GM23338 (cell line): ENCODE data around the gene VDAC1. TPM values are rescaled to one million over a fixed set of nuclear protein-coding genes. Genes with fewer than 3 reads are reported as not detected.
A peak's percentile ranks its signal among the peaks of the same experiment; 100 is the strongest.

Source experiments
- ATAC-seq: fragments of 200-7000 bp; cut with Tn5 transposase; 3 replicates; pipeline ENCODE4 v1.9.1; 2020
- DNase-seq: peaks from one replicate; pipeline ENCODE4 v3.0.0-alpha.2; 2015; ENCODE audit warnings: low spot score
- H2AFZ ChIP-seq: fragments of 200-600 bp; sonication (generic); 2 replicates; pipeline ENCODE4 v1.8.0; 2016; ENCODE audit warnings: antibody characterized with exemption, mild to moderate bottlenecking, moderate library complexity
- H3F3A ChIP-seq: fragments of 200-600 bp; sonication (generic); replicated peaks from 2 replicates; pipeline ENCODE4 v1.8.0; 2017; ENCODE audit warnings: antibody characterized with exemption, mixed run types, low read depth
- H3K27ac ChIP-seq: fragments of 200-600 bp; sonication (generic); 2 replicates; pipeline ENCODE4 v1.6.1; 2016; ENCODE audit warnings: low read depth
- H3K27me3 ChIP-seq: fragments of 200-600 bp; sonication (generic); 2 replicates; pipeline ENCODE4 v1.8.0; 2016; ENCODE audit warnings: mild to moderate bottlenecking, mixed run types, moderate library complexity; ENCODE audit not compliant: insufficient read depth
- H3K36me3 ChIP-seq: fragments of 200-600 bp; sonication (generic); 2 replicates; pipeline ENCODE4 v1.8.0; 2016; ENCODE audit warnings: mild to moderate bottlenecking; ENCODE audit not compliant: insufficient read depth
- H3K4me1 ChIP-seq: fragments of 200-600 bp; sonication (generic); 2 replicates; pipeline ENCODE4 v1.8.0; 2016; ENCODE audit warnings: mild to moderate bottlenecking, moderate library complexity; ENCODE audit not compliant: insufficient read depth
- H3K4me2 ChIP-seq: fragments of 200-600 bp; sonication (generic); 2 replicates; pipeline ENCODE4 v1.7.1; 2017; ENCODE audit warnings: mixed run types
- H3K4me3 ChIP-seq: fragments of 200-600 bp; sonication (generic); 2 replicates; pipeline ENCODE4 v1.6.1; 2016; ENCODE audit warnings: mixed run types
- H3K79me2 ChIP-seq: fragments of 200-600 bp; sonication (generic); replicated peaks from 2 replicates; pipeline ENCODE4 v1.8.0; 2017; ENCODE audit warnings: mild to moderate bottlenecking; ENCODE audit not compliant: insufficient read depth
- H3K9me2 ChIP-seq: fragments of 200-600 bp; sonication (generic); 2 replicates; pipeline ENCODE4 v1.8.0; 2017; ENCODE audit not compliant: insufficient read depth
- H4K20me1 ChIP-seq: fragments of 200-600 bp; sonication (generic); replicated peaks from 2 replicates; pipeline ENCODE4 v1.8.0; 2017; ENCODE audit warnings: mild to moderate bottlenecking; ENCODE audit not compliant: insufficient read depth
- H3K27ac Mint-ChIP-seq: 2 replicates; pipeline ENCODE4 v1.8.0; 2020; ENCODE audit warnings: inconsistent platforms, mild to moderate bottlenecking, moderate library complexity, mixed read lengths
- H3K27me3 Mint-ChIP-seq: 3 replicates; pipeline ENCODE4 v1.8.0; 2022; ENCODE audit warnings: low read depth, mild to moderate bottlenecking, moderate library complexity, mixed read lengths, inconsistent platforms; ENCODE audit not compliant: insufficient read depth, poor library complexity
- H3K36me3 Mint-ChIP-seq: 3 replicates; pipeline ENCODE4 v1.8.0; 2021; ENCODE audit warnings: low read depth, mild to moderate bottlenecking, inconsistent platforms, moderate library complexity, mixed read lengths
- H3K4me1 Mint-ChIP-seq: 3 replicates; pipeline ENCODE4 v1.8.0; 2020; ENCODE audit warnings: mild to moderate bottlenecking, inconsistent platforms, mixed read lengths
- H3K4me3 Mint-ChIP-seq: 3 replicates; pipeline ENCODE4 v1.8.0; 2021; ENCODE audit warnings: moderate library complexity, mild to moderate bottlenecking, inconsistent platforms, mixed read lengths
- H3K9me3 Mint-ChIP-seq: 3 replicates; pipeline ENCODE4 v1.8.0; 2020; ENCODE audit warnings: moderate library complexity, mild to moderate bottlenecking, inconsistent platforms, mixed read lengths
- CREB1 ChIP-seq: fragments of 250-450 bp; sonication (Bioruptor Pico); IDR thresholded peaks from 2 replicates; pipeline ENCODE4 v1.5.0; 2020; ENCODE audit warnings: low read depth, mild to moderate bottlenecking, moderate library complexity
- CTCF ChIP-seq, 2 experiments: fragments of 200-600 bp in 1 of 2; sonication (generic) in 1 of 2; conservative IDR thresholded peaks; 2 replicates each; pipeline versions ENCODE4 v1.5.1 to v1.6.1; 2016 to 2017; ENCODE audit warnings: antibody characterized with exemption in 2 of 2, low read depth in 2 of 2, mild to moderate bottlenecking in 2 of 2, moderate library complexity in 1 of 2
- ETS1 ChIP-seq: IDR thresholded peaks from 2 replicates; pipeline ENCODE4 v1.6.1; 2016; ENCODE audit warnings: antibody characterized with exemption
- EZH2 ChIP-seq: fragments of 200-600 bp; sonication (generic); IDR thresholded peaks from one replicate; pipeline ENCODE4 v1.8.0; 2017; ENCODE audit warnings: antibody characterized with exemption, mild to moderate bottlenecking, low read depth; ENCODE audit not compliant: unreplicated experiment
- EZH2phosphoT487 ChIP-seq: fragments of 200-600 bp; sonication (generic); IDR thresholded peaks from one replicate; pipeline ENCODE4 v1.8.1; 2018; ENCODE audit warnings: antibody characterized with exemption; ENCODE audit not compliant: unreplicated experiment
- JUNB ChIP-seq: IDR thresholded peaks from one replicate; pipeline ENCODE4 v1.6.1; 2016; ENCODE audit warnings: antibody characterized with exemption; ENCODE audit not compliant: unreplicated experiment
- NANOG ChIP-seq: IDR thresholded peaks from 2 replicates; pipeline ENCODE4 v1.6.1; 2016; ENCODE audit warnings: antibody characterized with exemption, borderline replicate concordance
- POLR2AphosphoS5 ChIP-seq: IDR thresholded peaks from 2 replicates; pipeline ENCODE4 v1.6.1; 2016; ENCODE audit warnings: antibody characterized with exemption, low read depth
- REST ChIP-seq: IDR thresholded peaks from one replicate; pipeline ENCODE4 v1.6.1; 2018; ENCODE audit warnings: antibody characterized with exemption; ENCODE audit not compliant: unreplicated experiment
- STAT1 ChIP-seq: IDR thresholded peaks from one replicate; pipeline ENCODE4 v1.6.1; 2016; ENCODE audit warnings: antibody characterized with exemption; ENCODE audit not compliant: unreplicated experiment
- ZNF114 ChIP-seq: fragments of 250-450 bp; sonication (Bioruptor Pico); IDR thresholded peaks from 2 replicates; pipeline ENCODE4 v1.5.0; 2020; ENCODE audit warnings: mild to moderate bottlenecking, moderate library complexity
- ZNF331 ChIP-seq: fragments of 250-450 bp; sonication (Bioruptor Pico); IDR thresholded peaks from 2 replicates; pipeline ENCODE4 v1.5.0; 2020; ENCODE audit warnings: low read depth, mild to moderate bottlenecking, moderate library complexity
- ZNF462 ChIP-seq: fragments of 250-450 bp; sonication (Bioruptor Pico); IDR thresholded peaks from 2 replicates; pipeline ENCODE4 v1.5.0; 2020; ENCODE audit warnings: mild to moderate bottlenecking, moderate library complexity
- polyA plus RNA-seq: library from polyadenylated mRNA; unstranded; fragments of >200 nt; fragmentation: Nextera tagmentation; extraction: Ambion mirVana; gene quantifications from 2 replicates; pipeline ENCODE4 v1.2.1, GENCODE V29; 2016
- total RNA-seq: library from RNA; depleted of rRNA; stranded (reverse); fragments of >200 nt; shearing (Covaris generic); gene quantifications from 2 replicates; pipeline ENCODE4 v1.2.3, GENCODE V29; 2014

VDAC1 gene
- total and polyA plus RNA-seq, 2 experiments from 2014 or later = 300 to 329 TPM

GRCh38 chr5:134000091-134000511 is 4.7 kb downstream of the VDAC1 start:
- H3K27me3 Mint-ChIP-seq = peaks cover 13% of the 10 kb centered on the region
- peaks cover 73% of the 10 kb centered on the region for H4K20me1 ChIP-seq
- H3K4me1 ChIP-seq = peaks cover 36% of the 10 kb centered on the region
- DNase-seq (no peak), ATAC-seq (no peak)
- no peaks in the 10 kb centered on the region for H3K27me3 ChIP-seq
- H3K36me3 Mint-ChIP-seq = peaks cover 17% of the 10 kb centered on the region
- H3K36me3 ChIP-seq = peaks cover 5% of the 10 kb centered on the region; the same call in 1 of the 2 replicates
- H3K4me3 Mint-ChIP-seq = no peak overlapping the region
- H3K79me2 ChIP-seq = peaks cover 92% of the 10 kb centered on the region
- H2AFZ ChIP-seq = no peak overlapping the region
- H3K27ac Mint-ChIP-seq = peak overlapping the region; percentile 44; the same call in 1 of the 2 replicates
- no peaks in the 10 kb centered on the region for H3K9me2 ChIP-seq
- no peaks in the 10 kb centered on the region for H3K9me3 Mint-ChIP-seq
- H3K4me1 Mint-ChIP-seq = peaks cover 53% of the 10 kb centered on the region
- TF ChIP-seq CREB1 (CRISPR knock-in tag) = no peak
- no peak for TF ChIP-seq ETS1
- no peak for TF ChIP-seq ZNF331
- TF ChIP-seq ZNF114 (CRISPR knock-in tag) = no peak
- no peak for TF ChIP-seq ZNF462 (CRISPR knock-in tag)
- TF ChIP-seq POLR2AphosphoS5 = no peak
- TF ChIP-seq CTCF (conservative IDR thresholded peaks at IDR 0.05; ENCODE audit: low read depth in 2 of 2) = no peak
- TF ChIP-seq REST = no peak
- TF ChIP-seq EZH2phosphoT487 = no peak
- TF ChIP-seq STAT1 = no peak
- TF ChIP-seq JUNB = no peak
- TF ChIP-seq NANOG = no peak
- no peak for TF ChIP-seq EZH2
- no peak overlapping the region for H3K27ac ChIP-seq
- 0 out of 2 replicates have a peak, but pooled peaks cover 6% of the 10 kb centered on the region for H3F3A ChIP-seq
- no peak overlapping the region for H3K4me3 ChIP-seq
- H3K4me2 ChIP-seq = no peak overlapping the region
